ENCODE results near the gene WDR90.

- no peak for TF ChIP-seq EZH2 (IDR thresholded peaks at IDR 0.05; ENCODE audit: insufficient read depth, poor library complexity, severe bottlenecking)
- no peak for TF ChIP-seq EZH2phosphoT487 (IDR thresholded peaks at IDR 0.05; ENCODE audit: insufficient read depth, low read depth)
Observed at GRCh38 chr16:625117-625976, 23.8 kb upstream of the WDR90 start.

Measured in GM23248 (cell line).